Retina (tissue), 1 donor: ENCODE data around the gene ARSD.
"Not testable (repeated sequence)": the region's sequence is repeated elsewhere in the genome, so short reads cannot be mapped to it uniquely, and the experiment has no call there.

Experiments
- DNase-seq: peaks from one replicate; pipeline ENCODE4 v3.0.0-alpha.2; 2016

The ARSD gene

DNA sequence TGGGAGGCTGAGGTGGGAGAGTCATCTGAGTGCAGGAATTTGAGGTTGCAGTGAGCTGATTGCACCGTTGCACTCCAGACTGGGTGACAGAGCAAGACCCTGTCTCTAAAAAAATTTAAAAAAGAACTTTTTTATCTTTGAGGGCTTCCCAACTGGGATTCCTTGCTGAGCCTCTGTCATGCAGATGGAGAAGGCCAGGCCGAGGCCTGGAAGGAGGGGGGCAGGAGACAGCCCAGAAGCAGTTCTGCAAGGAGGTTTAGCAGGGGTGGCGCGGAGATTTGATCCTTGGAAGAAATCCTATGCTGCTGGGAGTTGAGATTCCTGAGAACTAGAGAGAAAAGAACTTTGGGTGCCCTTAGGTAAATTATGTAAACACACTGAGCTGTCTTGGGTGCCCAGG, 2.5 kb upstream of the ARSD start:
- no peak for DNase-seq

- DNase-seq: no peak
Measured at GRCh38 chrX:2931155-2931554, 2.0 kb upstream of the ARSD start.

GRCh38 chrX:2928191-2928582, 952 bp downstream of the ARSD start:
- no peak for DNase-seq

DNA sequence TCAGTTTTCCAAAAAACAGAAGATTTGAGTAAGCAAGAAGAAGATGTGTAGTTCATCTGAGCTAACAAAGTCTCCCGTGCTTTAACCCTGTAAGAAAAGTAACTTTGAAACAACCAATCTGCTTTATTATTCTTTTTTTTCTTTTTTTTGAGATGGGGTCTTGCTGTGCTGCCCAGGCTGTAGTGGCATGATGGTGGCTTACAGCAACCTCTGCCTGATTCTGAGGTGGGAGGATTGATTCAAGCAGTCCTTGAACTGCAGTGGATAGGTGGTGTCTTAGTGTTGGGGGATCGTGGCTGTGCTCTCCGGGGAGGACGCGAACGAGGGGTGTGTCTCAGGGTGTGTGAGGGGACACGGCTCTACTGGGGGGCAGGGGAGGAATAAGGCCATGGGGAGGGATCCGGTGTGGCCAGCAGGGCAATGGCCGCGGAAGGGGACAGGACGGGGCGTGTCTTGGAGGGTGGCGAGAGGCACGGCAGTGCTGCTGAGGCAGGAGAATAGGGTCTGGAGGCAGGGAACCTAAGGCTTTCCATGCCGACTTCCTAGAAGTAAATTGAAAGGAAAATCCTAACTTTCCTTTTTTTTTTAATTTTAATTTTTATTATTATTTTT, 2.4 kb downstream of the ARSD start:
- no peak for DNase-seq

GRCh38 chrX:2926255-2926654, 2.9 kb downstream of the ARSD start:
- DNase-seq: not testable (repeated sequence)

DNA sequence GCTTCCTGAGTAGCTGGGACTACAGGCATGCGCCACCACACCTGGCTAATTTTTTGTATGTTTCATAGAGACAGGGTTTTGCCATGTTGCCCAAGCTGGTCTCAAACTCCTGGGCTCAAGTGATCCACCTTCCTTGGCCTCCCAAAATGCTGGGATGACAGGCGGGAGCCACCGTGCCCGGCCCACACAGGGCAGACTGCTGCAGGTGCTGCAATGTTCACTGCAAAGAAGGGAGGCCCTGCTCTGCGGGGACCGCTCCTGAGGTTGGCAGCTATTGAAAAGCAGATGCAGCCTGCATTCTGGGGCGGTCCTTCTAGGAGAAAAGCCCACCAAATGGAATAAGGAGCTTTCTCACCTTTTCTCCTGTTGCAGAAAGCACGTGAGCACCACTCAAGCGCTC, 5.0 kb downstream of the ARSD start:
- DNase-seq: no peak

- no peak for DNase-seq
Measured at GRCh38 chrX:2921750-2922149, 7.4 kb downstream of the ARSD start.

DNA sequence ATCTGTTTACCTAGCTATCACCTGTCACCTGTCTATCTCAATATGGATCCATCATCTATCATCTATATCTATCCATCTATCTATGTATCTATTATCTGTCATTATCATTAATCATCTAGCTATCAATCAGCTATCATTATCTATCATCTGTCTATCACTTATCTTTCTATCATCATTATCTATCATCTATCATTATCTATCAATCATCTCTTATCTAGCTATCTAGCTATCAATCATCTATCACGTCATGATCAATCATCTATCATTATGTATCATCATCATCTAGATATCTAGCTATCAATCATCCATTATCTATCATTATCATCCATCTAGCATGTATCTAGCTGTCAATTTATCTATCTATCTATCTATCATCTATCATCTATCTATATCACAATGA, 7.9 kb downstream of the ARSD start:
- no peak for DNase-seq

DNA sequence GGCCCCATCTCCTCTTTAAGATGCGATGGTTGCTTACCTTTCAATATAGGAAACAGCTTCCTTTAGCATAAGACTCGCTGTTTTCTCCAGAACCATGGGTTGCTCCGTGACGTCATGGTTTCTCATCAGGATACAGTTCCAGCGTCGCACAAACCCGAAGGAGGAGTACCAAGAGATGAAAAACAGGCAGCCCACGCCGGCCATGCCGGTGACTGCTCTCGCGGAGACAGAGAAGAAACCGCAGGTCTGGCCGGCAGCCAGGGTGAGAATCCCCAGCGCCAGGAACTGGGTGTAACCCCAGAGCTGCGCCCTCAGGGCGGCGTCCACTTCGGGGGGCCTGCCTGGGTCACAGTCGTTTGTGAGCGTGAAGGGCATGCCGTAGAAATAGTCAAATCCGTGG, 11.4 kb downstream of the ARSD start:
- no peak for DNase-seq

GRCh38 chrX:2913118-2913517, 16.0 kb downstream of the ARSD start:
- no peak for DNase-seq

DNA sequence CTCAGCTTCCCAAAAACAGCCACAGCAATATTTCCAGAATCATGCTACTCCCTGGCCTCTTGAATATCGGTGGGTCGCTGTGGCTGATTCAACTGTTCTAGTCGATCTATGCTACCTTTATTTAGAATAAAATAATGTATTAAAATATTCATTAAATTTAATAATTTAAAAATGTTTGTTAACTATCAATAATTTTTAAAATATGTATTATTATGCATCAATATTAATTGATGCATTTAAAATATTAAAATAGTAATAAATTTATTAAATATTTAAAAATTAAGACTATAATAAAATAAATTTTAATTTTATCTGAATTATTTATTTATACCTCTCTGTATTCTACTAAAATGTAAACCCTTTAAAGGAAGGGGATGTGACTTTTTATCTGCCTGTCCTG, 19.0 kb downstream of the ARSD start:
- DNase-seq: no peak

DNA sequence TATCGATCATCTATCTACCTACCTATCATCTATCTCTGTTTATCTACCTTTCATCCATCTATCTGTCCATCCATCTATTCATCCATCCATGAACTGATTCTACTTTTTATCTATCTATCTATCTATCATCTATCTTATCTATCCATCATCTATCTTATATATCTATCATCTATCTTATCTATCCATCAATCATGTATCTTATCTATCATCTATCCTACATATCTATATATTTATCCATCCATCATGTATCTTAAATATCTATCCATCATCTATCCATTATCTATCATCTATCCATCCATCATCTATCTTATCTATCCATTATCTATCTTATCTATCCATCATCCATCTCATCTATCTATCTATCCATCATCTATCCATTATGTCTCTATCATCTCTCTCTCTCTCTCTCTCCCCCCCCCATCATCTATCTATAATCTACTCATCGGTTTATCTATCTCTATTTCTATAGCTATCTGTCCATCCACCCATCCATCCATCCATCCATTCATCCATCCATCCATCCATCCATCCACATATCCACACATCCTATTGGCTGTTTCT, 20.9 kb downstream of the ARSD start:
- no peak for DNase-seq

GRCh38 chrX:2907295-2907694, 21.8 kb downstream of the ARSD start:
- DNase-seq: no peak

DNA sequence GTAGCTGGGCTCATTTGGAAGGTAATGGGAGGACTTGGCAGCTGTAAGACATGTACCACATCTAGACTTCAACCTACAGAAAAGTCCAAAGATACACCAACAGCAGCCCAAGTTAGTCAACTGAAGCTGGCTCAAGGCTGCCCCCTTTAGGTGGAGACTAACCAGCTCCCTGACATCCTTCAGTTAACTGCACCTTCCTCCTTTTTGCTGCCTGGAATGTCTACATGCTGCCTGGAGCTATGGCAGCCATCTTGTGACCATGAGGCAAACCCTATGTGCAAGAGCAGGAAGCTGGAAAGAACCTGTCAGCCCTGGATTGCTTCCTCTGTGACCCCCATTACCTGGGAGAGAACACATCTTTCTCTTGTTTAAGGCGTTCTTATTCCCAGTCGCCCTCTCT, 25.8 kb downstream of the ARSD start:
- no peak for DNase-seq

DNA sequence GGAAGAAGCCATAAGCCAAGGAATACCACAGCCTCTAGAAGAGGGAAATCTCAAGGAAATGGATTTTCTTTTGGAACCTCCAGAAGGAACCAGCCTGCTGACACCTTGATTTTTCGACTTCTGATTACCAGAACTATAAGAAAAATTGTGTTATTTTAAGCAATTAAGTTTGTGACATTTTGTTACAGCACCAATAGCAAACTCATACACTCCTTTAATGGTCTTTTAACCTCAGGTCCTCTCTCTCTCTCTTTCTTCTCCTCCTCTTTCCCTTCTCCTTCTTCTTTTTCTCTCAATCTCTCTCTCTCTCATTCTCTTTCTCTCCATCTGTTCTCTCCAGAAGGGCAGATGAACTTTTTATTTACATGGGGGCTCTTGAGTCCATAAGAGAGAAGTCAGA, 26.3 kb downstream of the ARSD start:
- DNase-seq: no peak

DNA sequence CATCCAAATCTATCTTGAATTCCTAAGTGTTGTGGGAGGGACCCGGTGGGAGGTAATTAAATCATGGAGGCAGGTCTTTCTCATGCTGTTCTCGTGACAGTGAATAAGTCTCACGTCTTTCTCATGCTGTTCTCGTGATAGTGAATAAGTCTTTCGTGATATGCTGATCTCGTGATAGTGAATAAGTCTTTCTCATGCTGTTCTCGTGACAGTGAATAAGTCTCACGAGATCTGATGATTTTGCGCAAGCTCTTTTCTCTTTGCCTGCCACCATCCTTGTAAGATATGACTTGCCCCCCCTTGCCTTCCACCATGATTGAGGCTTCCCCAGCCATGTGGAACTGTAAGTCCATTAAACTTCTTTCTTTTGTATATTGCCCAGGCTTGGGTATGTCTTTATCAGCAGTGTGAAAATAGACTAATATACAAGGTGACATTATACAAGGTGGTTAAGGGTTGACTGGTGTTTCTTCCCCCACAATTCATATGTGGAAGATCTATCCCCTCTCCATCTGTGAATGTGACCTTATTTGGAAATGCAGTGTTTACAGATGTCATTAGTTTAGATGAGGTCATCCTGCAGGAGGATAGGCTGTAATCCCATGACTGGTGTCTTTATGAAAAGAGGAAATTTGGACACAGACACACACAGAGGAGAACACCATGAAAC, 27.6 kb downstream of the ARSD start:
- DNase-seq: no peak

- no peak for DNase-seq
Measured at GRCh38 chrX:2898846-2899512, 30.2 kb downstream of the ARSD start.

- DNase-seq: peak; percentile 12
Measured at GRCh38 chrX:2897690-2898623, 31.2 kb downstream of the ARSD start.

DNA sequence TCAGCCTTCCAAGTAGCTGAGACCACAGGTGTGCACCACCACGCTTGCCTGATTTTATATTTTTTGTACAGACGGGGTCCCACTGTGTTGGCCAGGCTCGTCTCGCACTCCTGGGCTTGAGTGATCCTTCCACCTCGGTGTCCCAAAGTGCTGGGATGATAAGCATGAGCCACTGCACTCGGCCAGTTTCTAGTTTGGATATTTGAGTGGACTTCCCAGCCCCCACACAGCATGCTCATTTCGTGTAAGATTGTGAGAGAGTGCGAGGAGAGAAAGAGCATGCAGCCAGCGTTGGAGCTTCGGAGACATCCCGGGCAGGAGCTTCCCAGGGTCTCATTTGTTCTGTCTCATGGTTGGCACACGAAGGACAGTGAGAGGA, 31.8 kb downstream of the ARSD start:
- DNase-seq: no peak

DNA sequence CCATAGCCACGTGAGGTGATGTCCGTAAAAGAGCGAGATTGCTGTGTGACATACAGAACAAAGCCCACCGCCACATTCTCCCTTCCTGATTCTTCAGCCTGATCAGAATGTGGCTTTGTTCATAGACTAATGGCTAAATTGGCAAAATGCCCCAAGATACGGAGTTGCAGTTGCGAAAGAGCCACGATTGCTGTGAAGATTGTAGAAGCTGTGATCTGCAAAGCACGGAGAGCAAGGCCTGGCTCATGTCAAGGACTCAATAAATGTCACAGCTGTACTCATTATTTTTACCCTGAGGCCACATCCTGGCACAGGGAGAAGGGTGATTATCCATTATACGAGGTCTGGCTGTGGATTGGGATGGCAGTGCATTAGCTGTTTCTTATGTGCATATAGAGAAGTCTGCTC, 34.2 kb downstream of the ARSD start:
- DNase-seq: peak; percentile 14

DNA sequence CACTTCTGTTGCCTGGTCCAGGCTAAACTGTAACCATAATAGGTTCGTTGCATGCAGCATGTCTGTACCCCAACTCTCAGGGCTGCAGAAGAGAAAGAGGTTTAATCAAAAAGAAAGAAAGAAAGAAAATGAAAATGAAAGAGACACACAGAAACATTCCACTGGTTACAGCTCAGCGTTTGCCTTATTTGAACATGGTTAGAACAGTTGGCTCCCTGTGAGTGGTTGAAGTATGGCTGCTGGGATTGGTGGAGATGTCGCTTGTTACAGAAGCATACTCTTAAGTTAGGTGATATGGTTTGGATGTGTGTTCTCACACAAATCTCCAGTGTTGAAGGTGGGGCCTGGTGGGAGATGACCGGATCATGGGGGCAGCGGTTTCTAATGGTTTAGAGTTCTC, 36.3 kb downstream of the ARSD start:
- no peak for DNase-seq

DNA sequence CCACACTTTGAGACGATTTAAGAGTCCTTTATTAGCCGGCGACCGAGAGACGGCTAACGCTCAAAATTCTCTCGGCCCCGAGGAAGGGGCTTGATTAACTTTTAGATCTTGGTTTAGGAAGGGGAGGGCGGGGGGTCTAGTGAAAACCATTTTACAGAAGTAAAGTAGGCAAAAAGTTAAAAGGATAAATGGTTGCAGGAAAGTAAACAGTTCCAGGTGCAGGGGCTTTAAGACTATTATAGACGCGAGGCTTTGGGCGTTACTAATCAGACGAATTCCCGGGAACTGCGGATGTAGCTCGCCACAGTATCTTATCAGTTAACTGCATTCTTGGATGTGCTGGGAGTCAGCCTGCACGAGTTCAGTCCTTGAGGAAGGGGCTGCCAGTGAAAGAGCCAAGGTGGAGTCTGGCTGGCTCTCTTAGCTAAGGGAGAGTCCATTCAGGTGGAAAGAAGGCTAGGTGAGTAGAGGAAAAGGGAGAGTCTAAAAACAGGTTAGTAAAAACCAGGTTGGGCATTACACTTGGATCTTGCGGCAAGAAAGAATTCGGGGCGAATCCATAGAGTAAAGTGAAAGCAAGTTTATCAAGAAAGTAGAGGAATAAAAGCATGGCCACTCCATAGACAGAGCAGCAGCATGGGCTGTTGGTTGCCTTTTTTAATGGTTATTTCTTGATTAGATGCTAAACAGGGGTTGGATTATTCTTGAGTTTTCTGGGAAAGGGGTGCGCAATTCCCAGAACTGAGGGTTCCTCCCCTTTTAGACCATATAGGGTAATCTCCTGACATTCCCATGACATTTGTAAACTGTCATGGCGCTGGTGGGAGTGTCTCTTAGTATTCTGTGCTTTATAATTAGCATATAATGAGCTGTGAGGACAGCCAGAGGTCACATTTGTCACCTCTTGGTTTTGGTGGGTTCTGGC, 38.3 kb downstream of the ARSD start:
- DNase-seq: not testable (repeated sequence)
